Measurements from ENCODE around the gene VAT1L. TPM values are rescaled to one million over a fixed set of nuclear protein-coding genes. Genes with fewer than 3 reads are reported as not detected.

VAT1L gene
- total and polyA plus RNA-seq, 2 donors (not counting 1 experiment from before 2014, with no cell fraction given) = not detected

- WGBS (ENCODE audit: insufficient coverage) = no CpG with 5 or more reads among the region's 5 CpGs
- no peaks in the 10 kb centered on the region for H3K4me1 Mint-ChIP-seq
- CTCF ChIA-PET = no interaction called here
- H3K4me1 ChIP-seq (ENCODE audit: control insufficient read depth in 2 of 2, insufficient read depth in 2 of 2, low read length in 2 of 2) = no peaks in the 10 kb centered on the region
- H3K9ac ChIP-seq (ENCODE audit: low read length) = no peak overlapping the region
- H3K4me3 Mint-ChIP-seq = no peak overlapping the region
- no peak for DNase-seq
- peaks cover 0 to under 1% (median 0%) of the 10 kb centered on the region in 4 experiments for H3K27me3 ChIP-seq (replicated peaks in 1 of 4; ENCODE audit: control extremely low read depth in 1 of 4, control insufficient read depth in 3 of 4, insufficient read depth in 4 of 4, low read length in 3 of 4)
- H3K79me2 ChIP-seq (ENCODE audit: control insufficient read depth, insufficient read depth, low read length) = no peaks in the 10 kb centered on the region
- H3K27ac Mint-ChIP-seq = no peak overlapping the region
- ATAC-seq (ENCODE audit: low read depth) = no peak
- no peak overlapping the region for H3K4me2 ChIP-seq (replicated peaks; ENCODE audit: low read depth, low read length, poor library complexity, severe bottlenecking)
- H3K9me3 ChIP-seq (ENCODE audit: control extremely low read depth in 1 of 3, control insufficient read depth in 2 of 3, insufficient read depth in 1 of 3, low read length in 2 of 3) = no peaks in the 10 kb centered on the region
- no peaks in the 10 kb centered on the region for H3K36me3 ChIP-seq (replicated peaks in 1 of 2; ENCODE audit: control extremely low read depth in 1 of 2, control insufficient read depth in 1 of 2, extremely low read depth in 1 of 2, insufficient read depth in 2 of 2, low read length in 1 of 2)
- peaks cover 5% of the 10 kb centered on the region for H3K27me3 Mint-ChIP-seq
- H3K9me3 Mint-ChIP-seq (ENCODE audit: insufficient read depth) = peaks cover 4% of the 10 kb centered on the region
- H2AFZ ChIP-seq (ENCODE audit: insufficient read depth, low read depth, low read length, poor library complexity, severe bottlenecking) = no peak overlapping the region
- intact Hi-C loops (cut with micrococcal nuclease) = no loop called here
- no peak for TF ChIP-seq CTCF (IDR thresholded peaks at IDR 0.05)
- no peak for TF ChIP-seq EZH2 (IDR thresholded peaks at IDR 0.05; ENCODE audit: borderline replicate concordance, insufficient read depth, low read depth, low read length, poor library complexity, severe bottlenecking)
- POLR2A ChIA-PET = no interaction called here
- no peak overlapping the region for H3K27ac ChIP-seq (ENCODE audit: low read length in 2 of 2)
- no peaks in the 10 kb centered on the region for H4K20me1 ChIP-seq (ENCODE audit: control insufficient read depth, insufficient read depth, low read length, poor library complexity, severe bottlenecking)
- H3K4me3 ChIP-seq (ENCODE audit: control extremely low read depth in 1 of 5, extremely low read depth in 1 of 5, insufficient read depth in 1 of 5, low read depth in 2 of 5, low read length in 4 of 5) = no peak overlapping the region
These were observed 155.4 kb downstream of the VAT1L start for GRCh38 chr16:77943801-77944200.

GRCh38 chr16:77944631-77945030 lies 156.3 kb downstream of the VAT1L start:
- H3K27me3 ChIP-seq (replicated peaks in 1 of 4; ENCODE audit: control extremely low read depth in 1 of 4, control insufficient read depth in 3 of 4, insufficient read depth in 4 of 4, low read length in 3 of 4) = peaks cover 0 to 4% (median 0%) of the 10 kb centered on the region in 4 experiments
- no peaks in the 10 kb centered on the region for H3K79me2 ChIP-seq (ENCODE audit: control insufficient read depth, insufficient read depth, low read length)
- no peak overlapping the region for H3K4me2 ChIP-seq (replicated peaks; ENCODE audit: low read depth, low read length, poor library complexity, severe bottlenecking)
- no peak overlapping the region for H3K4me3 ChIP-seq (ENCODE audit: control extremely low read depth in 1 of 5, extremely low read depth in 1 of 5, insufficient read depth in 1 of 5, low read depth in 2 of 5, low read length in 4 of 5)
- POLR2A ChIA-PET = no interaction called here
- TF ChIP-seq CTCF (IDR thresholded peaks at IDR 0.05) (no peak), EZH2 (IDR thresholded peaks at IDR 0.05; ENCODE audit: borderline replicate concordance, insufficient read depth, low read depth, low read length, poor library complexity, severe bottlenecking) (no peak)
- no peak overlapping the region for H3K27ac ChIP-seq (ENCODE audit: low read length in 2 of 2)
- no peaks in the 10 kb centered on the region for H3K4me1 Mint-ChIP-seq
- no peak overlapping the region for H3K9ac ChIP-seq (ENCODE audit: low read length)
- peaks cover 13% of the 10 kb centered on the region for H3K27me3 Mint-ChIP-seq
- intact Hi-C loops (cut with micrococcal nuclease) = no loop called here
- H3K9me3 Mint-ChIP-seq (ENCODE audit: insufficient read depth) = peaks cover 4% of the 10 kb centered on the region
- H2AFZ ChIP-seq (ENCODE audit: insufficient read depth, low read depth, low read length, poor library complexity, severe bottlenecking) = no peak overlapping the region
- CTCF ChIA-PET = no interaction called here
- ATAC-seq (ENCODE audit: low read depth) (no peak), DNase-seq (no peak)
- H4K20me1 ChIP-seq (ENCODE audit: control insufficient read depth, insufficient read depth, low read length, poor library complexity, severe bottlenecking) = no peaks in the 10 kb centered on the region
- no peak overlapping the region for H3K27ac Mint-ChIP-seq
- no peaks in the 10 kb centered on the region for H3K9me3 ChIP-seq (ENCODE audit: control extremely low read depth in 1 of 3, control insufficient read depth in 2 of 3, insufficient read depth in 1 of 3, low read length in 2 of 3)
- no peak overlapping the region for H3K4me3 Mint-ChIP-seq
- no peaks in the 10 kb centered on the region for H3K36me3 ChIP-seq (replicated peaks in 1 of 2; ENCODE audit: control extremely low read depth in 1 of 2, control insufficient read depth in 1 of 2, extremely low read depth in 1 of 2, insufficient read depth in 2 of 2, low read length in 1 of 2)
- no peaks in the 10 kb centered on the region for H3K4me1 ChIP-seq (ENCODE audit: control insufficient read depth in 2 of 2, insufficient read depth in 2 of 2, low read length in 2 of 2)
- 67% methylated on average over 1 of the region's 2 CpGs for WGBS (ENCODE audit: insufficient coverage)

All from B cell (primary cell).